H1 (cell line): ENCODE results near the gene SLC7A5. TPM values are rescaled to one million over a fixed set of nuclear protein-coding genes. Genes with fewer than 3 reads are reported as not detected.

Experiments
- polyA plus RNA-seq, 7 experiments: library from polyadenylated mRNA; depleted of rRNA in 3 of 7; stranded (reverse) in 5 of 7; unstranded in 2 of 7; fragments of >200 nt in 5 of 7; fragments of 200-250 nt in 2 of 7; gene quantifications; 1 replicate in 5 of 7; 2 replicates in 1 of 7; 4 replicates in 1 of 7; pipeline versions ENCODE4 v1.2.1 to v1.2.3, GENCODE V29; 2011 to 2013; ENCODE audit warnings: missing spikeins in 2 of 7, mixed read lengths in 2 of 7
- total RNA-seq: library from RNA; stranded (reverse); fragmentation: NEBNext Ultra II Directional; extraction: Animal tissue kit (Norgen Biotek cat#: 25700); gene quantifications from 2 replicates; pipeline ENCODE4 v1.2.1, GENCODE V29; 2021
- TF ChIP-seq, protein P1 (sequence below): fragments of 300-600 bp; sonication (generic); IDR thresholded peaks from 2 replicates; pipeline ENCODE4 v1.7.1; 2012; ENCODE audit warnings: low read length, moderate library complexity, mild to moderate bottlenecking, inconsistent platforms; ENCODE audit not compliant: insufficient replicate concordance

SLC7A5 gene
- total and polyA plus RNA-seq, 2 of the 8 experiments (the other 6 are each of a cell fraction or from before 2014, with no cell fraction given): 68.2 to 341 TPM

DNA sequence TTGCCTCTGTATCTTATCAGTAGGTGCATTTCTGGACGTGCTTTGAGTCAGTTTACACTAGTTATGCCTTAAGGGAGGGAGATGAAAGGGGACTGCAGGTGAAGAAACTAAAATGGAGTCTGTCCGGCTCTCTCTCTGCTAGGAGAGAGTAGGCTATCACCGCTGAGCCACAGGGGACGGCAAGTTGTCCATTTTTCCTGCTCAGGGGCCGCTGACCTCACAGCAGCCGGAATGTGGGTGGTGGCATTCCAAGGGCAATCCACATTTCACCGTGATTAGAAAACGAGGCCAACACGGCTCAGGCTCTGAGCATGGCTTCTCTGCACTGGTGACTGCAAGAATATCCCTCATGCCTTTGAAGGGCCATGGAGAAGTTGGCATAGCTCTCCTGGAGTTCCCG lies 84.5 kb downstream of the SLC7A5 start (continued):
- TF ChIP-seq, protein P1, sequence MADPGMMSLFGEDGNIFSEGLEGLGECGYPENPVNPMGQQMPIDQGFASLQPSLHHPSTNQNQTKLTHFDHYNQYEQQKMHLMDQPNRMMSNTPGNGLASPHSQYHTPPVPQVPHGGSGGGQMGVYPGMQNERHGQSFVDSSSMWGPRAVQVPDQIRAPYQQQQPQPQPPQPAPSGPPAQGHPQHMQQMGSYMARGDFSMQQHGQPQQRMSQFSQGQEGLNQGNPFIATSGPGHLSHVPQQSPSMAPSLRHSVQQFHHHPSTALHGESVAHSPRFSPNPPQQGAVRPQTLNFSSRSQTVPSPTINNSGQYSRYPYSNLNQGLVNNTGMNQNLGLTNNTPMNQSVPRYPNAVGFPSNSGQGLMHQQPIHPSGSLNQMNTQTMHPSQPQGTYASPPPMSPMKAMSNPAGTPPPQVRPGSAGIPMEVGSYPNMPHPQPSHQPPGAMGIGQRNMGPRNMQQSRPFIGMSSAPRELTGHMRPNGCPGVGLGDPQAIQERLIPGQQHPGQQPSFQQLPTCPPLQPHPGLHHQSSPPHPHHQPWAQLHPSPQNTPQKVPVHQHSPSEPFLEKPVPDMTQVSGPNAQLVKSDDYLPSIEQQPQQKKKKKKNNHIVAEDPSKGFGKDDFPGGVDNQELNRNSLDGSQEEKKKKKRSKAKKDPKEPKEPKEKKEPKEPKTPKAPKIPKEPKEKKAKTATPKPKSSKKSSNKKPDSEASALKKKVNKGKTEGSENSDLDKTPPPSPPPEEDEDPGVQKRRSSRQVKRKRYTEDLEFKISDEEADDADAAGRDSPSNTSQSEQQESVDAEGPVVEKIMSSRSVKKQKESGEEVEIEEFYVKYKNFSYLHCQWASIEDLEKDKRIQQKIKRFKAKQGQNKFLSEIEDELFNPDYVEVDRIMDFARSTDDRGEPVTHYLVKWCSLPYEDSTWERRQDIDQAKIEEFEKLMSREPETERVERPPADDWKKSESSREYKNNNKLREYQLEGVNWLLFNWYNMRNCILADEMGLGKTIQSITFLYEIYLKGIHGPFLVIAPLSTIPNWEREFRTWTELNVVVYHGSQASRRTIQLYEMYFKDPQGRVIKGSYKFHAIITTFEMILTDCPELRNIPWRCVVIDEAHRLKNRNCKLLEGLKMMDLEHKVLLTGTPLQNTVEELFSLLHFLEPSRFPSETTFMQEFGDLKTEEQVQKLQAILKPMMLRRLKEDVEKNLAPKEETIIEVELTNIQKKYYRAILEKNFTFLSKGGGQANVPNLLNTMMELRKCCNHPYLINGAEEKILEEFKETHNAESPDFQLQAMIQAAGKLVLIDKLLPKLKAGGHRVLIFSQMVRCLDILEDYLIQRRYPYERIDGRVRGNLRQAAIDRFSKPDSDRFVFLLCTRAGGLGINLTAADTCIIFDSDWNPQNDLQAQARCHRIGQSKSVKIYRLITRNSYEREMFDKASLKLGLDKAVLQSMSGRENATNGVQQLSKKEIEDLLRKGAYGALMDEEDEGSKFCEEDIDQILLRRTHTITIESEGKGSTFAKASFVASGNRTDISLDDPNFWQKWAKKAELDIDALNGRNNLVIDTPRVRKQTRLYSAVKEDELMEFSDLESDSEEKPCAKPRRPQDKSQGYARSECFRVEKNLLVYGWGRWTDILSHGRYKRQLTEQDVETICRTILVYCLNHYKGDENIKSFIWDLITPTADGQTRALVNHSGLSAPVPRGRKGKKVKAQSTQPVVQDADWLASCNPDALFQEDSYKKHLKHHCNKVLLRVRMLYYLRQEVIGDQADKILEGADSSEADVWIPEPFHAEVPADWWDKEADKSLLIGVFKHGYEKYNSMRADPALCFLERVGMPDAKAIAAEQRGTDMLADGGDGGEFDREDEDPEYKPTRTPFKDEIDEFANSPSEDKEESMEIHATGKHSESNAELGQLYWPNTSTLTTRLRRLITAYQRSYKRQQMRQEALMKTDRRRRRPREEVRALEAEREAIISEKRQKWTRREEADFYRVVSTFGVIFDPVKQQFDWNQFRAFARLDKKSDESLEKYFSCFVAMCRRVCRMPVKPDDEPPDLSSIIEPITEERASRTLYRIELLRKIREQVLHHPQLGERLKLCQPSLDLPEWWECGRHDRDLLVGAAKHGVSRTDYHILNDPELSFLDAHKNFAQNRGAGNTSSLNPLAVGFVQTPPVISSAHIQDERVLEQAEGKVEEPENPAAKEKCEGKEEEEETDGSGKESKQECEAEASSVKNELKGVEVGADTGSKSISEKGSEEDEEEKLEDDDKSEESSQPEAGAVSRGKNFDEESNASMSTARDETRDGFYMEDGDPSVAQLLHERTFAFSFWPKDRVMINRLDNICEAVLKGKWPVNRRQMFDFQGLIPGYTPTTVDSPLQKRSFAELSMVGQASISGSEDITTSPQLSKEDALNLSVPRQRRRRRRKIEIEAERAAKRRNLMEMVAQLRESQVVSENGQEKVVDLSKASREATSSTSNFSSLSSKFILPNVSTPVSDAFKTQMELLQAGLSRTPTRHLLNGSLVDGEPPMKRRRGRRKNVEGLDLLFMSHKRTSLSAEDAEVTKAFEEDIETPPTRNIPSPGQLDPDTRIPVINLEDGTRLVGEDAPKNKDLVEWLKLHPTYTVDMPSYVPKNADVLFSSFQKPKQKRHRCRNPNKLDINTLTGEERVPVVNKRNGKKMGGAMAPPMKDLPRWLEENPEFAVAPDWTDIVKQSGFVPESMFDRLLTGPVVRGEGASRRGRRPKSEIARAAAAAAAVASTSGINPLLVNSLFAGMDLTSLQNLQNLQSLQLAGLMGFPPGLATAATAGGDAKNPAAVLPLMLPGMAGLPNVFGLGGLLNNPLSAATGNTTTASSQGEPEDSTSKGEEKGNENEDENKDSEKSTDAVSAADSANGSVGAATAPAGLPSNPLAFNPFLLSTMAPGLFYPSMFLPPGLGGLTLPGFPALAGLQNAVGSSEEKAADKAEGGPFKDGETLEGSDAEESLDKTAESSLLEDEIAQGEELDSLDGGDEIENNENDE: no peak
- TF ChIP-seq, all 59 proteins: peak for 1
